ENCODE data around the gene SPINK4.

SPINK4 gene

GRCh38 chr9:33230756-33231622, 9.0 kb upstream of the SPINK4 start:
- DNase-seq, result no peak

GRCh38 chr9:33231623-33231942, 8.4 kb upstream of the SPINK4 start:
- no peak for DNase-seq

- DNase-seq, result no peak
Measured at GRCh38 chr9:33232815-33233214, 7.2 kb upstream of the SPINK4 start.

- no peak for DNase-seq
Measured at GRCh38 chr9:33233626-33234342, 6.2 kb upstream of the SPINK4 start.

- DNase-seq, result no peak
Measured at GRCh38 chr9:33234511-33235467, 5.2 kb upstream of the SPINK4 start.

GRCh38 chr9:33236571-33236970, 3.4 kb upstream of the SPINK4 start:
- no peak for DNase-seq

- no peak for DNase-seq
Measured at GRCh38 chr9:33241298-33241697, 1.3 kb downstream of the SPINK4 start.

GRCh38 chr9:33242609-33243134, 2.7 kb downstream of the SPINK4 start:
- DNase-seq, result no peak

GRCh38 chr9:33244137-33244784, 4.3 kb downstream of the SPINK4 start:
- no peak for DNase-seq

GRCh38 chr9:33245341-33245740, 5.4 kb downstream of the SPINK4 start:
- no peak for DNase-seq

- no peak for DNase-seq
Measured at GRCh38 chr9:33246269-33246860, 6.4 kb downstream of the SPINK4 start.

GRCh38 chr9:33248606-33249005, 8.6 kb downstream of the SPINK4 start:
- no peak for DNase-seq

- no peak for DNase-seq
Measured at GRCh38 chr9:33249087-33249658, 9.2 kb downstream of the SPINK4 start.

- DNase-seq, result no peak
Measured at GRCh38 chr9:33249983-33250382, 10.0 kb downstream of the SPINK4 start.

- DNase-seq, result no peak
Measured at GRCh38 chr9:33250458-33250995, 10.6 kb downstream of the SPINK4 start.

GRCh38 chr9:33254211-33254610, 14.2 kb downstream of the SPINK4 start:
- DNase-seq, result no peak

- DNase-seq, result no peak
Measured at GRCh38 chr9:33255014-33255413, 15.0 kb downstream of the SPINK4 start.

- no peak for DNase-seq
Measured at GRCh38 chr9:33255471-33255870, 15.5 kb downstream of the SPINK4 start.

GRCh38 chr9:33256236-33256635, 16.3 kb downstream of the SPINK4 start:
- no peak for DNase-seq

GRCh38 chr9:33257276-33257675, 17.3 kb downstream of the SPINK4 start:
- DNase-seq, result no peak

GRCh38 chr9:33260372-33260771, 20.4 kb downstream of the SPINK4 start:
- DNase-seq, result no peak

Data from activated CD4-positive, alpha-beta T cell treated with anti-CD3 and anti-CD28 coated beads, Interleukin-2, amount 50 U/mL, for 1 hour (primary cell).